GM10847 (cell line): ENCODE results near the gene ARHGAP26.

Experiments used
- POLR2A ChIP-seq: IDR thresholded peaks from 2 replicates; pipeline ENCODE4 v1.6.1; 2011; ENCODE audit not compliant: insufficient read length; ENCODE audit errors: extremely low read depth

ARHGAP26 gene

DNA sequence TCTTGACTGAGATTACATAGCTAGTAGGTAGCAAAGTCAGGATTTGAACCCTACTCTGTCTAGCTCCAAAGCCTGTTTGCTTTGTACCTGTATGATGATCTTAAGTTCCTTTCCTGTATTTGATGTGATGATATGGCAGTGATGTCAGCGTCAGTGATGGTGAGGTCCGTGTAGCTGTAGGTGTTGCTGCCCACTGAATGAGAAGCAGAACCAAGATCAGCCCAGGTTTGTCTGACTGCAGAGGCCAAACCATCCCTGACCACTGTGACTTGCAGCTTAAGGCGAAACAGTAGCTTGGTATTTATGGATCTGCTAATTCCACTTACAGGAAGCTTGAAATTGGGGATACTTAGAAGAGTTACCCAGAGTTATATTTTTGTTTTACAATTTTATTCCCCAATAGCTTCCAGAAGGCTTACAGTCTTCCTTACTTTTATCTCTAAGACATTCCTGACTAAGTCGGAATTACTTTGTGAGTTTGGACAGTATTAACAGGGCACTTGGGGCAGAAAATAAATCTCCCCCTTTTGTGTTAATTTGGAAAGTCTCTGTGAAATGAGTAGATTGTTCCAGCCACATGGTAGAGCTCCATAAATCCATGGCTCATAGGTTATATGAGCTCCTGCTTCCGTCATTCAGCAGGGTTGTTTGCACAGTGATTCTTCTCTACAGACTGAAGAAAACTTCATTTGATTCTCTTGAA lies 359.9 kb downstream of the ARHGAP26 start:
- TF ChIP-seq POLR2A: no peak

GRCh38 chr5:143130613-143131305 lies 360.6 kb downstream of the ARHGAP26 start:
- TF ChIP-seq POLR2A: no peak

GRCh38 chr5:143131972-143132371 lies 361.8 kb downstream of the ARHGAP26 start:
- TF ChIP-seq POLR2A: no peak

DNA sequence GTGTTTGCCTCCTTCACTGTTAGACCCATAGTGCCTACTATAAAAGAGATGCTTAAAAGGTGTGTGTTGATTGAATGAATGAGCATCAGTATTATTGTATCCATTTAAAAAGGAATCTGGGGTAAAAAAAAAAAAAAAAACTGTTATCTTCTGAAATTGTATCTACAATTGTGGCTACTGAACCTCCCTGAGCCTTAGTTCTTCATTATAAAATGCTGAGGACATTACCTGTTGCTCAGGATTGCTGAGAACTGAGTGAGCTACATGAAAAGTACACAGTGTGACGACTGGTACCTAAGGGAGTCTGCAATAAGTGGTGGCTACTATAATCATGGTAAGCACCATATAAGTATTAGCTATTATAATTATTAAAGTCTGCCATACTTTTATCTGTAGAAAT lies 362.6 kb downstream of the ARHGAP26 start:
- no peak for TF ChIP-seq POLR2A

DNA sequence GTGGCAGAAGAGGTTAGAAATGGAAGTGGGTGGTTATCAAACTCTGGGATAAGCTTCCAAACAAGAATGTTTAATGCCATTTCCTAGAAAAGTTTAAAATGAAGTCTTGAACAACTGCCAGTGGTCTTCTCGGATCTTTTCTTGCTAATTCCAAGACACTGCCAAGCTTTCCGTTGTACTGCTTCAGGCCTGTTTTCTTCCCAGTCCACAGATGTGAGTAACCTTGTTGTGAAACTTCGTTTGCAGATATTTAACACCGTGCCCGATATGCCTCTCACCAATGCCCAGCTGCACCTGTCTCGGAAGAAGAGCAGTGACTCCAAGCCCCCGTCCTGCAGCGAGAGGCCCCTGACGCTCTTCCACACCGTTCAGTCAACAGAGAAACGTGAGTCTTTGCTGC lies 363.5 kb downstream of the ARHGAP26 start:
- no peak for TF ChIP-seq POLR2A

DNA sequence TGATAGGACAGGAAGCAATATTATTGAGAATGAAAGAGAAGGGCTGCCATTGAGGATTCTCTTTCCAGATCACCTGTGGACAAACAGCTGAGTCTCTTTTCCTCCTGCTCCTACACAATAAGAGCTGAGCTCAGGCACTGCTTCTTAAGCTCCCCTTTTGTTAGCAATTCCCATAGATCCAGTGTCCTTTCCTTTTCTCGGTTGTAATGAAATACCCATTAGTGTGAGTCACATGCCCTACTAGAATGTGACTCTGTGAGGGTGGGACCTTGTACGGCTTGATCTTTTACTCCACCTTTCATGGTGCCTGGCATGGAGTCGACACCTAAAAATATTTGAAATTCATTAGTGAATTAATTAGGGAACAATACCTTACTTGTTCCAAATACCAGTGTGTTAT lies 364.1 kb downstream of the ARHGAP26 start:
- no peak for TF ChIP-seq POLR2A

DNA sequence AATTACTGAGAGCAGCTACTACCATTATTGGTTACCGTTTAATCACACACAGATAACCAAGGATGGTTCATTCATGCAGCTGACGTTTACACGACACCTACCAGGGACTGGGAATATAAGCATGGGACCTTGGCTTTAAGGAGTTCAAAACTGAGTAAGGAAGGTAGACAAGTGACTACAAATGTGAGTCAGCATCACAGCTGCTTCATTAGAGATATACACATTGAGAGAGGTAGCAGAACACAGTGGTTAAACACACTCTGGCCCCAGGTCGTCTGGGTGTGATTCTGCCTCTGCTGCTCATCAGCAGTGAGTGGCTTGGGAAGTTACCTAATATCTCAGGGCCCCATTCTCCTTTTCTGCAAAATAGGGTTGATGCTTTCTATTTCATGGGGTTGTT lies 364.7 kb downstream of the ARHGAP26 start:
- TF ChIP-seq POLR2A: no peak

DNA sequence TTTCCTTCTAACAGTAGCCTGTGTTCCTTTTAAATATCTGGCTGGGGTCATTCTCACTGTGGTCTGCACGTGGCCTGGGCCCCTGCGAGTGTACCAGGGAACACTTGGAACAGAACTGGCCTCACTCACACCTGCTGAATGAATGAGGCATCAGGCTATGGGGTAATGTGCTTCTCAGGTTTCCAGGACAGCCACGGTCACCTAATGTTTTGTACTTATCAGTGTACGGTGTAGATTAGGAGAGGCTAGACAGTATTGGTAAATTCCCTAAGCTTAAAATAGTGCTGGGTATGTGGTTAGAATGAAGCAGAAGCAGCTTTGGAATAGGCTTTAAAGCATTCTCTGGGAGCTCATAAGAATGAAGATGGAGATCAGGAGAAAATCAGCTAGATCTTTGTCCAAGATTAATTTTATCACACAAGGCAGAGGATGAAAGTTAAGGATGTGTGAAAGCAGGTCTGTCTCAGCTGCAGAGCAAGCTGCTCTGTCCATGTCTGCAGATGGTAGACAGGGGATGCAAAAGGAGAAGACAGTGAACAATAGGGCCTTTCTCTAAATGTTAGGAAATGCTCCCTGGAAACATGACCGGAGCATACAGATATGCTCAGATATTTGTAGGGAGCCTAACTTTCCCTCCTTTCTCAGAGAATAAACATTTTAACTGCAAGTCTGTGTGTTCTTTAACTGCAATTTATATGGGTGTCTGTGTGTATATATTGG lies 365.8 kb downstream of the ARHGAP26 start:
- TF ChIP-seq POLR2A: no peak

GRCh38 chr5:143138839-143139238 lies 368.7 kb downstream of the ARHGAP26 start:
- TF ChIP-seq POLR2A: no peak

- TF ChIP-seq POLR2A: no peak
Observed at GRCh38 chr5:143139585-143139984, 369.4 kb downstream of the ARHGAP26 start.

DNA sequence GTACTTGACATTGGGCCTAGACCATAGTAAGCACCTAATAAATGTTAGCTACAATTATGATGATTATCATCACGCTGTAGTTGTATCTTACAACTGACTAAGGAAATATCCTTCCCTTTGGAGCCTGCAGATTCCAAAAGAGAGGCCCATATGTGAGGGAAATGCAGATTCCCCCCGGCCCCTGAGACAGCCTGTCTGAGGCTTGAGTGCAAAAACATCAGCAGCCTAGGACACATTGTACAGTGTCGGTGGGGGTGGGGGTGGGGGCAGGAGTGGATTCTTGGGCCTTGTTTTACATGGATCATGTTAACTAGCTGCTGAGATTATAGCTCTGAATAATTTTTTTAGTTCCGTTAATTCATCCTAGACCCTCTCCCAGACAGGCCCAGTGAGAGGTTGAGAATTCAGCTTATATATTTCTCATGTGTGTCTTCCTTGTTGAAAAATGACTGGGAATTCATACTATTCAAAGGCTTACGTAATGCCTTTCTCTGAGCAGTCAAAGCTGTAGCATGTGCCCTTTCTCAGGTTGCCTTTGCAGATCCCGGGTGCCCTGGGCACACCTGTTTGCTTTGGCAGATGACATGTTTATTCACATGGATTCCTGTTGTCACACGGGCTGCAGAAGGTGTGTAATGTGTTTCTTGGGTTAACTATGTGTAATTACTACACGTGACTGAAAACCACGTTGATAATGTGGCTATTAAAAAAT lies 370.5 kb downstream of the ARHGAP26 start:
- no peak for TF ChIP-seq POLR2A

GRCh38 chr5:143141652-143142051 lies 371.5 kb downstream of the ARHGAP26 start:
- TF ChIP-seq POLR2A: no peak

GRCh38 chr5:143142596-143143435 lies 372.6 kb downstream of the ARHGAP26 start:
- TF ChIP-seq POLR2A: no peak

GRCh38 chr5:143143973-143144372 lies 373.8 kb downstream of the ARHGAP26 start:
- TF ChIP-seq POLR2A: no peak
